Skeletal muscle satellite cell (primary cell): ENCODE data around the gene FBXL17.

Experiments
- H3K27me3 ChIP-seq: 2 replicates; pipeline ENCODE4 v1.7.0; 2013; ENCODE audit warnings: low read length; ENCODE audit not compliant: control insufficient read depth, insufficient read depth
- H3K36me3 ChIP-seq: 2 replicates; pipeline ENCODE4 v1.7.0; 2013; ENCODE audit warnings: mild to moderate bottlenecking, control low read depth, low read length; ENCODE audit not compliant: insufficient read depth
- H3K4me1 ChIP-seq: 2 replicates; pipeline ENCODE4 v1.7.0; 2013; ENCODE audit warnings: low read length; ENCODE audit not compliant: control insufficient read depth, insufficient read depth
- H3K4me2 ChIP-seq: 2 replicates; pipeline ENCODE4 v1.7.0; 2013; ENCODE audit warnings: mild to moderate bottlenecking, low read length
- H3K4me3 ChIP-seq: 2 replicates; pipeline ENCODE4 v1.7.0; 2013; ENCODE audit warnings: low read length
- H3K9ac ChIP-seq: 2 replicates; pipeline ENCODE4 v1.7.0; 2013; ENCODE audit warnings: mild to moderate bottlenecking, low read depth, low read length, moderate library complexity
- H3K9me3 ChIP-seq: replicated peaks from 2 replicates; pipeline ENCODE4 v1.7.0; 2013; ENCODE audit warnings: mild to moderate bottlenecking, control low read depth, low read length

Gene FBXL17

GRCh38 chr5:107980923-107981692, 400.8 kb downstream of the FBXL17 start:
- Histone ChIP-seq H3K4me2 (no peak overlapping the region), H3K36me3 (no peaks in the 10 kb centered on the region), H3K4me1 (peaks cover 7% of the 10 kb centered on the region), H3K9me3 (no peaks in the 10 kb centered on the region), H3K9ac (no peak overlapping the region), H3K27me3 (no peaks in the 10 kb centered on the region), H3K4me3 (no peak overlapping the region)

- H3K36me3 ChIP-seq, result no peaks in the 10 kb centered on the region
- H3K4me3 ChIP-seq, result no peak overlapping the region
- no peak overlapping the region for H3K9ac ChIP-seq
- H3K9me3 ChIP-seq, result no peaks in the 10 kb centered on the region
- no peak overlapping the region for H3K4me2 ChIP-seq
- peaks cover 7% of the 10 kb centered on the region for H3K4me1 ChIP-seq
- H3K27me3 ChIP-seq, result no peaks in the 10 kb centered on the region
Observed at GRCh38 chr5:107979900-107980299, 402.0 kb downstream of the FBXL17 start.

- no peak overlapping the region for H3K4me2 ChIP-seq
- H3K36me3 ChIP-seq, result no peaks in the 10 kb centered on the region
- H3K9ac ChIP-seq, result no peak overlapping the region
- H3K4me3 ChIP-seq, result no peak overlapping the region
- no peaks in the 10 kb centered on the region for H3K9me3 ChIP-seq
- no peaks in the 10 kb centered on the region for H3K27me3 ChIP-seq
- H3K4me1 ChIP-seq, result peaks cover 7% of the 10 kb centered on the region
Observed at GRCh38 chr5:107979291-107979690, 402.6 kb downstream of the FBXL17 start.

- Histone ChIP-seq H3K4me2 (no peak overlapping the region), H3K9me3 (no peaks in the 10 kb centered on the region), H3K4me1 (peaks cover 7% of the 10 kb centered on the region), H3K27me3 (no peaks in the 10 kb centered on the region), H3K4me3 (no peak overlapping the region), H3K9ac (no peak overlapping the region), H3K36me3 (no peaks in the 10 kb centered on the region)
Observed at GRCh38 chr5:107977550-107978071, 404.3 kb downstream of the FBXL17 start.

- Histone ChIP-seq H3K4me1 (peaks cover 7% of the 10 kb centered on the region), H3K36me3 (no peaks in the 10 kb centered on the region), H3K9me3 (no peaks in the 10 kb centered on the region), H3K4me2 (no peak overlapping the region), H3K27me3 (no peaks in the 10 kb centered on the region), H3K4me3 (no peak overlapping the region), H3K9ac (no peak overlapping the region)
Observed at GRCh38 chr5:107975568-107975967, 406.3 kb downstream of the FBXL17 start.

- Histone ChIP-seq H3K9me3 (no peaks in the 10 kb centered on the region), H3K9ac (no peak overlapping the region), H3K4me2 (no peak overlapping the region), H3K4me3 (no peak overlapping the region), H3K36me3 (no peaks in the 10 kb centered on the region), H3K27me3 (no peaks in the 10 kb centered on the region), H3K4me1 (peaks cover 27% of the 10 kb centered on the region)
Observed at GRCh38 chr5:107971846-107972245, 410.1 kb downstream of the FBXL17 start.

GRCh38 chr5:107969847-107970246, 412.1 kb downstream of the FBXL17 start:
- Histone ChIP-seq H3K9me3 (no peaks in the 10 kb centered on the region), H3K36me3 (no peaks in the 10 kb centered on the region), H3K4me2 (no peak overlapping the region), H3K27me3 (no peaks in the 10 kb centered on the region), H3K4me1 (peaks cover 27% of the 10 kb centered on the region), H3K4me3 (no peak overlapping the region), H3K9ac (peak overlapping the region; percentile 1)

GRCh38 chr5:107968998-107969397, 412.9 kb downstream of the FBXL17 start:
- peak overlapping the region; percentile 50 for H3K9ac ChIP-seq
- H3K4me2 ChIP-seq, result peak overlapping the region; percentile 67
- H3K9me3 ChIP-seq, result no peaks in the 10 kb centered on the region
- no peaks in the 10 kb centered on the region for H3K36me3 ChIP-seq
- no peaks in the 10 kb centered on the region for H3K27me3 ChIP-seq
- H3K4me1 ChIP-seq, result peaks cover 27% of the 10 kb centered on the region
- peak overlapping the region; percentile 44 for H3K4me3 ChIP-seq

- H3K9me3 ChIP-seq, result no peaks in the 10 kb centered on the region
- H3K4me1 ChIP-seq, result peaks cover 27% of the 10 kb centered on the region
- H3K27me3 ChIP-seq, result no peaks in the 10 kb centered on the region
- H3K9ac ChIP-seq, result peak overlapping the region; percentile 50
- peak overlapping the region; percentile 44 for H3K4me3 ChIP-seq
- H3K36me3 ChIP-seq, result no peaks in the 10 kb centered on the region
- peak overlapping the region; percentile 67 for H3K4me2 ChIP-seq
Observed at GRCh38 chr5:107968406-107968843, 413.5 kb downstream of the FBXL17 start.

GRCh38 chr5:107966201-107966600, 415.7 kb downstream of the FBXL17 start:
- Histone ChIP-seq H3K4me1 (peaks cover 32% of the 10 kb centered on the region), H3K36me3 (no peaks in the 10 kb centered on the region), H3K9me3 (no peaks in the 10 kb centered on the region), H3K4me3 (no peak overlapping the region), H3K4me2 (no peak overlapping the region), H3K27me3 (no peaks in the 10 kb centered on the region), H3K9ac (no peak overlapping the region)

- H3K4me2 ChIP-seq, result no peak overlapping the region
- no peaks in the 10 kb centered on the region for H3K36me3 ChIP-seq
- no peak overlapping the region for H3K9ac ChIP-seq
- no peak overlapping the region for H3K4me3 ChIP-seq
- no peaks in the 10 kb centered on the region for H3K9me3 ChIP-seq
- no peaks in the 10 kb centered on the region for H3K27me3 ChIP-seq
- H3K4me1 ChIP-seq, result peaks cover 25% of the 10 kb centered on the region
Observed at GRCh38 chr5:107964722-107965121, 417.2 kb downstream of the FBXL17 start.
